SK-N-MC (cell line): Measurements from ENCODE around the gene ANGPTL4.

Source experiments
- DNase-seq: peaks from one replicate; pipeline ENCODE4 v3.0.0-alpha.2; 2011; ENCODE audit warnings: low read depth, low spot score
- H3K27ac ChIP-seq: fragments of 200-600 bp; sonication (generic); 2 replicates; pipeline ENCODE4 v1.5.1; 2016; ENCODE audit warnings: mixed run types
- H3K36me3 ChIP-seq: fragments of 200-600 bp; sonication (generic); 2 replicates; pipeline ENCODE4 v1.6.1; 2017; ENCODE audit warnings: antibody characterized with exemption, low read length, mixed read lengths; ENCODE audit not compliant: insufficient read depth
- H3K4me3 ChIP-seq: fragments of 200-600 bp; sonication (generic); 2 replicates; pipeline ENCODE4 v1.5.1; 2016
- H3K9ac ChIP-seq: fragments of 200-600 bp; sonication (generic); 2 replicates; pipeline ENCODE4 v1.8.0; 2017; ENCODE audit warnings: mixed run types, mixed read lengths; ENCODE audit not compliant: insufficient read length
- H3K9me3 ChIP-seq: fragments of 200-600 bp; sonication (generic); 2 replicates; pipeline ENCODE4 v1.6.1; 2017; ENCODE audit warnings: low read depth, mild to moderate bottlenecking, antibody characterized with exemption, low read length, moderate library complexity, mixed read lengths
- EZH2 ChIP-seq: fragments of 200-600 bp; sonication (generic); IDR thresholded peaks from one replicate; pipeline ENCODE4 v1.6.1; 2017; ENCODE audit warnings: antibody characterized with exemption
- FOXP2 ChIP-seq: optimal IDR thresholded peaks from 2 replicates; pipeline ENCODE3; 2011; ENCODE audit warnings: mild to moderate bottlenecking, moderate library complexity; ENCODE audit not compliant: insufficient read depth; ENCODE audit errors: extremely low read length, control extremely low read depth
- POLR2AphosphoS5 ChIP-seq: IDR thresholded peaks from 2 replicates; pipeline ENCODE4 v1.6.1; 2012; ENCODE audit warnings: mild to moderate bottlenecking, low read depth, low read length, borderline replicate concordance

Gene ANGPTL4

DNA sequence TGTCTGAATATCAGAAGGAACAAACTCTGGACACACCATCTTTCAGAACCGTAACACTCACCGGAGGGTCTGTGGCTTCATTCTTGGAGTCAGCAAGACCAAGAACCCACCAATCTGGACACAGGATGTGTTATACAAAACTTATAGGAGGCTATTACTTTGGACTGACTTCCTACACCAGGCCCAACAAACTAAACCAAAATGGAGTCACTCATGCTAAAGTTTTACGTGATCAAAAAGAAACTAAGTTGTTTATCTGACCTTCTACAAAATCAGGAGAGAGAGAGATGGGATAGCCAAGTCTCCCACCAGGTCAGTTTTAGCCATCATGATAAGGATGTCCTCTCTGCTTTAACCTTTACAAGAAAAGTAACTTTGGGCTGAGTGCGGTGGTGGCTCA is 23.0 kb downstream of the ANGPTL4 start:
- H3K27ac ChIP-seq, result no peak overlapping the region
- no peaks in the 10 kb centered on the region for H3K9me3 ChIP-seq
- H3K9ac ChIP-seq, result no peak overlapping the region
- no peak overlapping the region for H3K4me3 ChIP-seq
- H3K36me3 ChIP-seq, result no peaks in the 10 kb centered on the region
- TF ChIP-seq EZH2, result no peak
- no peak for TF ChIP-seq POLR2AphosphoS5
- no peak for TF ChIP-seq FOXP2
- DNase-seq, result no peak

DNA sequence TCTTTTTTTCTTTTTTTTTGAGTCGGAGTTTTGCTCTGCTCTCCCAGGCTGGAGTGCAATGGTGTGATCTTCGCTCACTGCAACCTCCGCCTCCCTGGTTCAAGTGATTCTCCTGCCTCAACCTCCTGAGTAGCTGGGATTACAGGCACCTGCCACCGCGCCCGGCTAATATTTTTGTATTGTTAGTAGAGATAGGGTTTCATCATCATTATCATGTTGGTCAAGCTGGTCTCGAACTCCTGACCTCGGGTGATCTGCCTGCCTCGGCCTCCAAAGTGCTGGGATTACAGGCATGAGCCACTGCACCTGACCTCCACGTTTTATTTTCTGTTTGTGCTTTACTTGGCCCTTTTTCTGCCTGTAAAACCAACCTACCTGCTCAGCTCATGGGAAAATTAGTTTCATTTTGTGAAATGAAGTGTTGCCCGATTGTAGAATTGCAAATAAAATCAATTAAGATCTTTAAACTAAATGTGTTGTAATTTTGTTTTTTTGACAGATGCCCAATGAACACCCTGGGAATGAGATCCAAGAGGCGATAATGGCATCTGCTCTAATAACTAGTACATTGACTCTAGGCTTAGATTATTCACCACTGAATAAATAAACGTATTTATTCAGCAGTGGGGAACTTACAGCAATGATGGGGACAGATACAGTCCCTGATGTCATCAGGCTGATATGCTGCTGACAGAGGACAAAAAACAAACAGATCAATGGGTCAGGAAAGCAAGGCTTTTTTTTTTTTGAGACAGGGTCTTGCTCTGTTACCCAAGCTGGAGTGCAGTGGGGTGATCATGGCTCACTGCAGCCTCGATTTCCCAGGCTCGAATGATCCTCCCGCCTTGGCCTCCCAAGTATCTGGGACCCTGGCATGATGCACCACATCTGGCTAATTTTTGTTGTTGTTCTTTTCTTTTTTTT is 24.0 kb downstream of the ANGPTL4 start:
- no peak overlapping the region for H3K4me3 ChIP-seq
- no peaks in the 10 kb centered on the region for H3K9me3 ChIP-seq
- H3K27ac ChIP-seq, result no peak overlapping the region
- no peak for DNase-seq
- no peak overlapping the region for H3K9ac ChIP-seq
- H3K36me3 ChIP-seq, result no peaks in the 10 kb centered on the region
- TF ChIP-seq FOXP2 (no peak), EZH2 (no peak)

DNA sequence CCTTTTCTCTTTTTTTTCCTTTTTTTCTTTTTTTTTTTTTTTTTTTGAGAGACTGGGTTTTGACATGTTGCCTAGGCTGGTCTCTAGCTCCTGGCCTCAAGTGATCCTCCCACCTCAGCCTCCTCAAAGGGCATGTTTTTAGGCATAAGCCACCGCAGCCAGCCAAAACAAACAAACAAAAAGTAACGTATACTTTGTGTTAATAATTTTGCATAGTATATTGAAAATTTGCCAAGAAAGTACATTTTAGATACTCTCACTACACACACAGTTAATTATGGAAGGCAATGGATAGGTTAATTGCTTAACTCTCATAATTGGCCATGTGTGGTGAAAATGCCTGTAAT is 24.6 kb downstream of the ANGPTL4 start:
- DNase-seq, result no peak
- TF ChIP-seq EZH2, result no peak
- TF ChIP-seq FOXP2, result no peak
- TF ChIP-seq POLR2AphosphoS5, result no peak
- Histone ChIP-seq H3K4me3 (no peak overlapping the region), H3K27ac (no peak overlapping the region), H3K36me3 (no peaks in the 10 kb centered on the region), H3K9me3 (no peaks in the 10 kb centered on the region), H3K9ac (no peak overlapping the region)

DNA sequence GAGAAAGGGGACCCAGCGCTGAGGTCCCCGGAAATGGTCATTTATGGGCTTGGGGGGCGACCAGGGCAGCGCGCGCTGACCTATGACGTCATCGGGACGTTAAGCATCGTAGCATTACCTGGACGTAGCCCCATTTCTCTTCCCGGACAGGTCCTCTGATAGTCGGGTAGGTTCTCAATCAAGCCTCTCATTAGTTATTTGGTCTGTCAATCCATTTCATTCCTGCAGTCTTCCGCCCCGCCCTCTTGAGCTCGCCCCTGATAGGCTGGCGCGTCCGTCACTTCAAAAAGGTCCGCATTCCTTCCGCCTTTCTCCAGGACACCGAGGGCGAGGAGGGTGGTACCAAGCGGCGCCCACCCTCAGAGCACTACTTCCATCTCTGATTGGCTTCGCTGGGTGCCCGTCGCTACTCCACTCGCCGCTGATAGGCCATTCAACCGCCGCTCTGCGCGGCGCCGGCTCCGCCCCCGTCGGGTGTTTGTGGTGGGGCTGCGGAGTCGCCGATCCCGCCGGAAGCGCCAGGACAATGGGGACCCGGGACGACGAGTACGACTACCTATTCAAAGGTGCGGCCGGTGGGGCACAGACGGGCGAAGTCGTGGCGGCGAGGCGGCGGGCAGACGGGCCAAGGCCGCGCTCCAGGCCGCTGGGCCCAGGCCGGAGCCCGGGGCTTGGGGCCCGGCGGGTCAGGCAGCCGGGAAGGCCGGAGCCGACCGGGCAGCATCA is 26.1 kb downstream of the ANGPTL4 start, which contains the start of gene RAB11B:
Gene RAB11B, plus strand, starts transcription at position 470 of the 726 bp plus-strand sequence. Its CDS starts 57 bp downstream, at position 527.
- peak; percentile 98 for DNase-seq
- H3K36me3 ChIP-seq, result no peaks in the 10 kb centered on the region
- H3K9me3 ChIP-seq, result no peaks in the 10 kb centered on the region
- H3K9ac ChIP-seq, result peak within 1 kb of the TSS; percentile 100
- peak within 1 kb of the TSS; percentile 100 for H3K27ac ChIP-seq
- peak within 1 kb of the TSS; percentile 95 for H3K4me3 ChIP-seq
- peak; percentile 0 for TF ChIP-seq FOXP2
- TF ChIP-seq POLR2AphosphoS5, result peak; percentile 36; the same call in 1 of the 2 replicates
- TF ChIP-seq EZH2, result no peak

DNA sequence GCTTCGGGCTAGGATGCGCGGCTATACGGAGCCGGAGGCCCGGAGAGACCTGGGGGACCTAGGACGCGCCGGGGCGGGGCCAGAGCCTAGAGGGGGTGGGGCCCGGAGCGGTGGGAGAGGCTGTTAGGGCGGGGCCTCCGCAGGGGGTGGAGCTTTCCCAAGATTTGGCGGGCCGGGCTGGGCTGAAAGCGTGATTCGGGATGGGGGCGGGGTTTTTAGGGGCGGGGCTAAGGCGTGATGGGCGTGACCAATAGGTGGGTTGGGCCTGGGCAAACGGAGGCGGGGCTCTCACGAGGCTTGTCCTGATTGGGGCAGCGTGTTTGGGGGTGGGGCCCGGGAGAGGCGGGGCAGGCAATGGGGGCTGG is 26.6 kb downstream of the ANGPTL4 start:
- H3K4me3 ChIP-seq, result peak overlapping the region; percentile 95
- H3K9ac ChIP-seq, result peak overlapping the region; percentile 100
- no peaks in the 10 kb centered on the region for H3K36me3 ChIP-seq
- DNase-seq, result peak; percentile 80
- TF ChIP-seq EZH2, result no peak
- TF ChIP-seq POLR2AphosphoS5, result peak; percentile 2; the same call in 1 of the 2 replicates
- no peak for TF ChIP-seq FOXP2
- no peaks in the 10 kb centered on the region for H3K9me3 ChIP-seq
- peak overlapping the region; percentile 100 for H3K27ac ChIP-seq

DNA sequence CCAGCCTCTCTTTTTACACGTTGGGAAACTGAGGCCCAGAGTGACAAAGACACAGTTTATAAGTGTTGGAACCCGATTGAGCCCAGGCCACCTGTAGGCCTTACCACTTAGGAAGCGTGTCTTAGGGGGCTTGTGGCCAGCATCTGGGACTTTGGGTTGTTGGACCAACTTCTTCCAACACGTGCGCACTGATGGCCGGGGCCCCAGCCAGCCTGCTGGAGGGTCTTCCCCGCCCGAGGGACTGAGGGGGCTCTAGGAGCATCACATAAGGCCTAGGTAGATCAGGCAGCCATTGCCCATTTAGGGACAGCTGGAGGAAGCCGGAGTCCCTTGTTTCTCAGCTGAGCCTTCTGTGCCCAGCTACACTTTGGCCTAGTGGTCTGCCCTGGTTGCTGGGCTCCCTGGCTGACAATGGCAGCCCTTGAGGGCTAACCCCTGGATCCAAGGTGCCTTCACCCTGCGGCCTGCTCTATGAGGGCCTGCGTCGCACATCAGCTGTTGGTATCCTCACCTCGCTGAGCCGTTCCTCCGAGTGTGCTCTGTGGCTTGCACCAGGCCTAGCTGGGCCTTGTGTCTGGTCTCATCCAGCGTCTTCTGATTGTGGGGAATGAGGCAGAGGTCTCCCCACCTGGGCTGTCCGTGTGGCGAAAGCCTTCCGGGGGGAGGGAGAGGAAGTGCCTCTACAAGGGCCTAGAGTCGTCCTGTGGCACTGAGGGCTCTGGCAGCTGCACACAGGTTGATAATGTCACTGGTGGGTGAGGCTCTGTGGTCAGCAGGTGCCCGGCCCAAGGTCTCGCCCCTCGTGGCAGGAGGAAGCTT is 27.5 kb downstream of the ANGPTL4 start:
- Histone ChIP-seq H3K4me3 (peak overlapping the region; percentile 73), H3K9me3 (no peaks in the 10 kb centered on the region), H3K36me3 (no peaks in the 10 kb centered on the region), H3K9ac (no peak overlapping the region), H3K27ac (peak overlapping the region; percentile 62; the same call in 1 of the 2 replicates)
- no peak for TF ChIP-seq POLR2AphosphoS5
- TF ChIP-seq FOXP2, result no peak
- TF ChIP-seq EZH2, result no peak
- no peak for DNase-seq

DNA sequence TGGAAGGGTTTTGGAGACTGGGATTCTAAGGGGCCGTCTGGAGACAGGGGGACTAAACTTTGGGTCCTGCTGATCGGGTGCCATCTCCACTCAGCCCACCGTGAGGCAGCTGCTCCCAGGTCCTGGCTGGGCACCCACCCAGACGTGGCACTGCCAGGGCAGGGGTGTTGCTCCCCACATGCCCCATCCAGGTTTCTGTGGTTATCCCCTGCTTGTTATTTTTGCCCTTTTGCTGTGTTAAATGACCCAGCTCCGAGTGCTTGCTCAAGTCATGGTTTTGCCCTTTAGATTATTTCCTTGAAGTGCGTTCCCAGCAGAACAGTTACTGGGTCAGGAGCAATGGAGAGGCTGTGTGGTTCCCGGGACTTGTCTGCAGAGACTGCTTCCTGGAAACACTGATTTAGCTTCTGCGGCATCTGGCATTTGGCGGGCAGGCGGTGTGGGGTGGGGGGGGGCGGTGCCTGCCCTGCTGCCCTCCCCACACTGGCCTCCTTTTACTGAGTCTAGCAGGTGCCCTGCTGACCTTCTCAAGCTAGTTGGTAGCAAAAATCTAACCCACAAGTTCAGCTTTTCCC is 28.1 kb downstream of the ANGPTL4 start:
- TF ChIP-seq POLR2AphosphoS5 (no peak), FOXP2 (no peak), EZH2 (no peak)
- DNase-seq, result no peak
- Histone ChIP-seq H3K36me3 (no peaks in the 10 kb centered on the region), H3K9me3 (no peaks in the 10 kb centered on the region), H3K27ac (0 out of 2 replicates have a peak overlapping the region, but pooled peaks have one; percentile 14), H3K9ac (no peak overlapping the region), H3K4me3 (no peak overlapping the region)
